Umbilical cord (tissue), 2 donors: Measurements from ENCODE around the gene TLDC2. TPM values are rescaled to one million over a fixed set of nuclear protein-coding genes. Genes with fewer than 3 reads are reported as not detected.
A peak's percentile ranks its signal among the peaks of the same experiment; 100 is the strongest.

ENCODE experiments used
- DNase-seq: peaks from one replicate; pipeline ENCODE4 v3.0.0-alpha.2; 2015; ENCODE audit warnings: low spot score
- total RNA-seq: library from RNA; depleted of rRNA; stranded (reverse); fragments of >200 nt; gene quantifications from one replicate; pipeline ENCODE4 v1.2.3, GENCODE V29; 2014; ENCODE audit warnings: low replicate concordance; ENCODE audit not compliant: insufficient read depth

TLDC2 gene
- total RNA-seq, 1 donor from 2014 or later = 3.9 TPM

DNA sequence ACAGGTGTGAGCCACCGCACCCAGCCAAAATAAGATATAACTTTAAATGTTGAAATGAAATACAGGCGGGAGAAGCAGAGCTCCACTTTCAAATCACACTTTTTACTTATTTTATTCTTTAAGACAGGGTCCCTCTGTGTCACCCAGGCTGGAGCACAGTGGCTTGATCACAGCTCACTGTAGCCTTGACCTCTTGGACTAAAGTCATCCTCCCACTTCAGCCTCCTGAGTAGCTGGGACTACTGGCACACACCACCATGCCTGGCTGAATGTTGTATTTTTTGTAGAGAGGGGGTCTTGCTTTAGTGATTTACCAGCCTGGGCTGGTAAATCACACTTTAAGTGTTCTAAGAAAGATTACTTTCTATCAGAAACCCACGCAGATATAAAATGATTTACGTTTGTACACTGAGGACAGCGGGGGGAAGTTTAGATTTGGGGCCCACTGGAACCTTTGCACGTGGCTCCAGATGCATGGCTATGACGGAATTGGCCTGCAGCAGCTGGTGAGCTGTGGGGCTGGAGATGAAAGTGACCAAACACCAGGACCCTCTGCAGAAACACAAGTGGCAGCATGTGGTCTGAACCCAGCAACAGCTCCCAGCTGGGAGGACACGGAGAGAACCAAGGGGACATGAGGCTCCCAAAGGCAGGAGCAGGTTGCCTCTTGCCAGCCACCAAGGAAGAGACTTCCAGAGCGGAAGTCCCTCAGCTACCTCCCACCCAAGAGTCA, 26.4 kb upstream of the TLDC2 start:
- DNase-seq = no peak

- DNase-seq = no peak
These were observed 25.2 kb upstream of the TLDC2 start for GRCh38 chr20:36850759-36851158.

- DNase-seq = no peak
These were observed 24.4 kb upstream of the TLDC2 start for GRCh38 chr20:36851490-36851889.

DNA sequence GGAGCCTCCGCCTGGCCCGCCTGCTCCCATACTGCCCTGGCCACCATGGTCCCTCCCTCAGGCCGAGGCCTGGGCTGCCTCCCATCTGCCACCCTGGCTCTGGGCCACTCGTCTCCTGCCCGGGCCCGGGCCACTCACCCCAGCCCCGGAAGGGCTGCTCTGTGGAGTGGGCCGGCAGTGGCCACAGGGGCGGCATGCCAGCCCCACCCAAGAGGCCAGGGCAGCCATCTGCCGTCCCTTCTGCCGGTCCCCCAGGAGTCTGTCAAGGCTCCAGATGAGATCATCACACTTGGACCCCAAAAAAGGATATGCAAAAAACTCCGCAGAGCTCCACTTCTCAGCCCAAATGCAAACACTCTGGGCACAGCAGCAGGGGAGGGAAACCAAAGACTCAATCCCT, 23.8 kb upstream of the TLDC2 start:
- no peak for DNase-seq

- no peak for DNase-seq
These were observed 21.3 kb upstream of the TLDC2 start for GRCh38 chr20:36854348-36855240.

- no peak for DNase-seq
These were observed 20.7 kb upstream of the TLDC2 start for GRCh38 chr20:36855241-36855657.

DNA sequence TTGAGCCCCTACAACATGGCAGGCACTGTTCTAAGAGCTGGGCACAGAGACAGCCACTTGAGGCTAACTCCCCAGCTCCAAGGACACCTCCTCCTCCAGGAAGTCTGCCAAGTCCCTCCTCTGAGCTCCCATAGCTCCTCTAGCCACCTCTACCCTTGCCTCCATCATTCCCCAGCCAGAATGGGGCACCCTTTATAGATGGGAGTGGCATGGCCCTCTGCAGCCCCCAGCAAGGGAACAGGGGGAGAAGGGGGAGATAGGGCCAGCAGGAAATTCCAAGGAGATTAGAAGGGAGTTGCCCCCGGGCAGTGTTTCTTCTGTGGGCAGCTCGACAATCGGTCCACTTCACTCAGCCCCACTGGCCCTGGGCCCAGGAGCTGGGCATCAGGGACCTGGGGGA, 19.7 kb upstream of the TLDC2 start:
- no peak for DNase-seq

DNA sequence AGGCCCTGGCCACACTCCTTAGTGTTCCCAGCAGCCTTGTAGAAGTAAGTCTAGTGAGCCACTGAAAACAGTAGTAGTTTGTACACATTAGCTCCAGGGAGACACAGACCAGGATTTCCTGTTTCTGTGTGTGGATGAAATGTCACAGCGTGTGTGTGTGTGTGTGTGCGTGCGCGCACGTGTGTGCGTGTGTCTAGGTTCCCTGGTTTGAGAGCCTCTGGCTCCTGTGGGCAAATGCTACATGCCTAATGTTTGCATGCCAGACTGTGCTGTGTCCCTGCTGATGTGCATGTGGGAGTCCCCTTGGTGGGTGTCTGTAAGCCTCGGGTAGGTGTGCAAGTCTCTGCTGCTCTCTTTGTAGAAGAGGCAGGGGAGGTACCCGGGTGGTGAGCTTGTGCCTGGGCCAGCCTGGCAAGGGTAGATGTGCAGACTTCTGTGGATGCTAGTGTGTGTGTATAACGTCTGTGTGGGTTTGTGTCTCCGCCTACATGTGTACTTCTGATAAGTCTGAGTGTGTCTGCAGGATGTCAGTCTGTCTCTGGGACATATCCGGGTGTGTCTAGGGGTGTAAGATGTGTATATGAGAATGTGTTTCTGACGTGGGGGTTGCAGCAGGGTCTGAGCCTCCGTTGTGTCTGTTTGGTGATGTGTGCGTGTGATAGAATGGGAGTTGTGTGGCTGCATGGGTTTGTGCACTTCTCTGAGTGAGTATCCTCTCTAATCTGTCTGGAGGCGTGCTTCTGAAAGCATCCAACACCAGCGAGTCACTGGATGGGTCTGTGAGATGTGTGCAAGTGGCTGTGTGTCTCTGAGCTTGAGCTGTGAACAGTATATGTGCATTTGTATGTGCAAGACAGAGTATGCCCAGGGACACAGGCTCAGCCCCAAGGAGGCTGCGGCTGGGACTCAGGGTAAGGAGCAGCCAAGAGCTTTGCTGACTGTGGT, 19.0 kb upstream of the TLDC2 start:
- peak; percentile 61 for DNase-seq

- DNase-seq = no peak
These were observed 16.7 kb upstream of the TLDC2 start for GRCh38 chr20:36859282-36859555.

GRCh38 chr20:36859700-36860330, 16.1 kb upstream of the TLDC2 start:
- DNase-seq = no peak

DNA sequence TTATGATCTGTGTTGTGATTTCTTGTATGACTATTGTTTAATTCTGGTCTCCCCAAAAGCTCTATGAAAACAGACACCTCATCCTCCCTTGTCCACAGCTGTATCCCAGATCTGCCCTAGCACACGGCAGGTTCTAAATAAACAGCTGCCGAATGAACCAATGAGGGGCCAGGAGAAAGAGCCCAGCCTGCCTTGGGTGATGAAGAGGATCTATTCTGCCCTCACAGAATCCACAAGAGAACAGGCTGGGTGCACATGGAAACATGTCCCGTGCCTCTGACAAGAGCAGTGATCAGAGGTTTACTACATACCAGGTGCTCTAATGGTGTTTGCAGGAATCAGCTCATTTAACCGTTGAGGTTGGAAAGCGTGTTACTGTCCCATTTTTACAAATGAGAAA, 15.6 kb upstream of the TLDC2 start:
- no peak for DNase-seq

DNA sequence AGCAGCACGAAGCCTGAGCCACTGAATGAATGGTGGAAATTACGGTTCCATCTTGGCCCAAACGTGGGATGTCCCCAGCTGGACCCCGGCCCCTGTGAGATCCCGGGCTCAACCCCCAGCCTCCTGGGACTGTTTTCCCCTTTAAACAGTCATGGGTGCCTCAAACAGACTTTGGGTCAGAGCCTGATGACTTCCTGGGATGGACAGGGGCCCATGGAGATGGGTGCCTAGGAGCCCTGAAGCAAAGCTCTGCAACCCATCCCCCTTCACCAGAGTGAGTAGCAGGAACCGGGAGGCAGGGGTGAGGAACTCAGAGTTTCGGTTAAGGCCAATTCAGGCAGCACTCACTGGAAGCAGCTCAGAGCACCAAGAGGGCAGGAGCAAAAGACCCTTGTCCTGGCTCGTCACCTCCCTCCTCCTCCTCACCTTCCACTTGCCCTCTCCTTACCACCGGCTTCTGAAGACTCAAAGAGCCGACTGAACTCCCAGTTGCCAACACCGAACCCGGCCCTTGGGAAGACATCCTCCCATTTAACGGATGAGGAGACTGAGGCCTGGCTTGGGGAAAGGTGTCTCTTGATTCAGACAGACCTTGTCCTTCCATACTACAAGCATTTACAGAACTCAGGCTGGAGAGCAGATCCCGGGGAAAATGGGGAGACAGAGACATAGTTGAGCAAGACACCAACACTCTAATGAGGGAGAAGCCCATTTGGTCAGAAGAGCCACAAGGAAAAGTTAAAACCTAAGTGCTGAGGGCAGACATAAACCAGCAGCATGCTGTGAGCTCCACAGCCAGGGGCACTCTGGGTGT, 14.9 kb upstream of the TLDC2 start:
- no peak for DNase-seq

GRCh38 chr20:36861625-36861874, 14.4 kb upstream of the TLDC2 start:
- DNase-seq = no peak

- DNase-seq = peak; percentile 94
These were observed 13.8 kb upstream of the TLDC2 start for GRCh38 chr20:36861875-36862801.

DNA sequence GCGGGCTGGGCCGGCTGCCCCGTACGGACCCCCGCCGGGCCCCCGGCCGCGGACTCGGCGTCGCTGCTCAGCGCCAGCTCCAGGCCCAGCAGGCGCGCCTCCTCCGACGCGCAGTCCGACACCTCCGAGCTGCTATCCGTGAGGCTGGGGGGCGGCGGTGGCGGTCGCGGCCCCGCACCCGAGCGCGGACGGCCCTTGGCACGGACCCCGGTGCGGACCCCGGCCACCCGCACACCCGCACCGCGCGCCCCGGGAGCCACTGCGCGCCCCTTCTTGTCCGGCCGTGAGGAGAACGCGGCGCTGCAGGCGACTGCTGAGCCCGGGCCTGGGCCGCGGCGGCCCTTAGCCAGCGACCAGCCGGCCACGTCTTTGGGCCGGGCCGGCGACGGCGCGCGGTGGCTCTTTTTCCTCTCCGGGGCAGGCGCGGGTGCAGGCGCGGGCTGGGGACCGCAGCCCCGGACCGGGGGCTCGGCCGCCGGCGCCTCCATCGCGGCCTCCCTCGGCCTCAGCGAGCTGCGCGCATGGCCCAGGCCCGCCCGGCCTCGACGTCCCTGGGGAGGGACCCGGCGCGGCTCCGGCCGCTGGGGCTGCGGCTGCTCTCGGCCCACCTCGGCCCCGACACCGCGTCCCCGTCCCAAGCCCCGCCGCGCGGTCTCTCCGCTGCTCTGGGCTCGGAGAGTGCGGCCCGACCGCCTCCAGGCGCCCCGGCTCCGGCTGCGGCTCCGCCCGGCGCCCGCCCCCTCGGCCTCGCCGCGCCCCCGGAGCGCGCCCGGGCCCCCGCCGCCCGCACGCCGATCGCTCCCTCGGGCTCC, 12.9 kb upstream of the TLDC2 start:
- DNase-seq = no peak

DNA sequence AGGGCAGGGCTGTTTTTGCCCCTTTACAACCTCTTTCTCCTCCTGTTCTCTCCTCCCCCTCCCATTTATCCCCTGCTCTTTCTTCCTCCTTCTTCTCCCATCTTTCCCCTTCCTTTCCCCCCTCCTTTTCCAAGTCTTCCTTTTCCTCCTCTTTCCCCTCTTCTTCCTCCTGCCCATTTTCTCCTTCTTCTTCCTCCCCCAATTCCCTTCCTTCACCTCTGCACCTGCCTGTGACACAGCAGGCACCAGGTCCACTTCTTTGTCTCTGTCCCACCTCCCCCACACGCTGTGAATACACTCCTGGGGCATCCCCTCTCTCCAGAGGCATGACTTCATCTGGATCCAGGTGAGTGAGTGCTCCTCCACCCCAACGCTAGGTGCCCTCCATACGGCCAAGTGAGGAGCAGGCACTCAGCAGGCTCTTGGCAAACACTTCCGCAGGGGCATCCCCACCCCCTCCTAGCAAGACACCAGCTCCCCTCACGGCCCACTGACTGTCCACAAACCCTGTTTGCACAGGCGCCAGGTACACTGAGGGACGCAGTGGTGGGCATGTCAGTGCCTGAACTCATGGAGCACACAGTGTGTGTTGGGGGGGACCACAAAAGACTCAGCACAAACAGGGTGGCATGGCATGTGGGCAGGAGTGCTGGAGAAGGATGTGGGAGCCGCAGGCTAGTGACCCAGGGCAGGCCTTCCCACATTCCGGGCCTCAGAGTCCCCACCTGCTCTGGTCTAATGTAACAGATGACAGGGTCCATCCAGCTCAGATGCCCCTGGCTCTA, 10.7 kb upstream of the TLDC2 start:
- DNase-seq = no peak

DNA sequence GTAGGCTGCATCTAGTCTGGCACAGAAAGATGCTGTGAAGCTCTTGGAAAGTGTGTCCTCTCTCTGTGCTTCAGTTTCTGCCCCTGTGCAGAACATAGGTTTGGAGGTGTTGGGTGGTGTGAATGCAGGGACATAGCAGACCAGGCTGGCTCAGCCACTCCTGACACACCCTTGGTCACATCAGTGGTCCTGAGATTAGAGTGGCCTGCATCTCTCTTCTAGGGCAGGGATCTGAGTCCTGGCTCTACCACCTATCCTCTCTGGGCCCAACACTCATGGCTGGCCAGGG, 10.1 kb upstream of the TLDC2 start:
- DNase-seq = no peak

DNA sequence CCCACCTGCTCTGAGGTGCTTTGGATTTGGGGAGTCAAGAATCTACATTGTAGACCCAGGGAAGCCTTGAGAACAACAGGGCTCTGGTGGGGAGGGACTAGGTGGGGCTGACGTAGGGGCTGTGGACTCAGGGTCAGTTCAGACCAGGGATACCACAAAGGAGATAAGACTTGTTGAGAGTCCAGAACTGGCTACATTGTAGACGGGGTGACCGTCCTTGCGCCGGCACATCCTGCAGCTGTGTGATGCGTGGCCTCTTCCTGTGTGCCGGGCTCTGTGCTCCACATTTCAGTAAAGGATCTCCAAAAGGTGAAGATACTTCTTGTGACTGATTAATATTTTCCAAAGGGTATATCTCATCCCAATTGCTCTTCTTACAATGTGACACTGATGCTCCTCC, 9.8 kb upstream of the TLDC2 start:
- DNase-seq = no peak
